ENCODE data around the gene HOXC13.

Gene HOXC13

DNA sequence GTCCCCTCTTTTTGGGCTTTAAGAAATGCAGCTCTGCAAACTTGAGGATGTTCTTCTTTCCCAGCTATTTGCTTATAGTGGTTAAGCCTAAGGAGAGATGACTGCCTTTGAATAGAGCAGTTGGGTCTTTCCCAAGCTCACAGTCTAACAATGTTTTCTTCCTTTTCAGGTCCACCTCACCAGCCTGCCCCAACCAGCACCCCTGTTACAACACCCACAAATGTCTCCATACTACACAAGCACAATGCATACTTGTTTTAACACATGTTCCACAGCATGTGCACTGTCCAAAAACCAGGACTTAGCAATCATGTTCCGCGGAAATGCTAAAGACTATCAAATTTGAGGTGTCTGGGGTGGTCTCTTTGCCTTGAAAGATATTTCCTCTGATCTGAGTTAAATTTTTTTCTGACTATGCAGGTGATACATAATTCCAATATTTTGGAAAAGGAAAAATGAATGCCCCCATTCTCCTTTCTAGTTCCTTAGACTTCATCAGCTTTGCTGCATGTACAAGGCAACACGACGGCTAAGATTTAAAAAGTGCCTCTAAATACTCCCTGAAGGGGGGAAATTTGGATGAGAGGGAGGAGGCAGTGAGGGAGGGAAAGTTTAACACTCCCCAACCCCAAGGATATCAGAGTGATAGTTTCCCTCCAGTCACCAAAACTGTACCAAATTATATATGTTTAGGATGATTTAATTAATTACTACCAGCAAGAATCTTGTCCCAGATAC lies 6.6 kb upstream of the HOXC13 start:
- Mint-ChIP-seq H3K4me3 (no peak overlapping the region), H3K27ac (no peak overlapping the region), H3K4me1 (no peaks in the 10 kb centered on the region), H3K27me3 (peaks cover 53% of the 10 kb centered on the region), H3K36me3 (no peaks in the 10 kb centered on the region), H3K9me3 (no peaks in the 10 kb centered on the region)
- DNase-seq (ENCODE audit: low spot score in 2 of 2) (no peak), ATAC-seq (ENCODE audit: low read depth) (no peak)

DNA sequence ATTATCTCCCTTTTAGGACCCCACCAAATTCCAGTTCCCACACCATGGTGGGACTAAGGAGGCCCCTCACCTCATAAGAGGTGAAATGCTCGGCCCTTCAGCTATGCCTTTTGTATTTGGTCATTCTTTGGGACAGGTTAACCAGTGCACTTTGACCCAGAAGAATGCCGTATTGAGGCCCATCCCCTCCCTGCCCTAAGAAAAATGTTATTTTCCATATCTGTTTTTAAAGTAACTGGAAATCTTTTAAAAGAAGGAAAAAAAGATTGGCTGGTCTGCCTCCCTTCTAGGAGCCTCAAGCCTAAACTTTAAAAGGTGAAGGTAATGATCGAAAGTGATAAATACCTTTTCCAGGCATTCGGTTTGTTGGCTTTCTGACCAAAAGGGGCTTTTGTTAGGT lies 5.7 kb upstream of the HOXC13 start:
- ATAC-seq (ENCODE audit: low read depth) (no peak), DNase-seq (ENCODE audit: low spot score in 2 of 2) (no peak)
- Mint-ChIP-seq H3K4me1 (no peaks in the 10 kb centered on the region), H3K9me3 (no peaks in the 10 kb centered on the region), H3K4me3 (no peak overlapping the region), H3K36me3 (no peaks in the 10 kb centered on the region), H3K27me3 (peaks cover 53% of the 10 kb centered on the region), H3K27ac (no peak overlapping the region)

- ATAC-seq (ENCODE audit: low read depth) (no peak), DNase-seq (ENCODE audit: low spot score in 2 of 2) (no peak)
- no peak overlapping the region for H3K27ac Mint-ChIP-seq
- no peak overlapping the region for H3K4me3 Mint-ChIP-seq
- no peaks in the 10 kb centered on the region for H3K36me3 Mint-ChIP-seq
- H3K27me3 Mint-ChIP-seq = peaks cover 42% of the 10 kb centered on the region
- no peaks in the 10 kb centered on the region for H3K4me1 Mint-ChIP-seq
- no peaks in the 10 kb centered on the region for H3K9me3 Mint-ChIP-seq
These were observed 3.0 kb upstream of the HOXC13 start for GRCh38 chr12:53935383-53936341.

- no peak for DNase-seq (ENCODE audit: low spot score in 2 of 2)
- Mint-ChIP-seq H3K9me3 (no peaks in the 10 kb centered on the region), H3K36me3 (no peaks in the 10 kb centered on the region), H3K27ac (no peak overlapping the region), H3K4me3 (no peak overlapping the region), H3K27me3 (peaks cover 46% of the 10 kb centered on the region), H3K4me1 (no peaks in the 10 kb centered on the region)
- ATAC-seq (ENCODE audit: low read depth) = no peak
These were observed 1.5 kb upstream of the HOXC13 start for GRCh38 chr12:53937099-53937498.

DNA sequence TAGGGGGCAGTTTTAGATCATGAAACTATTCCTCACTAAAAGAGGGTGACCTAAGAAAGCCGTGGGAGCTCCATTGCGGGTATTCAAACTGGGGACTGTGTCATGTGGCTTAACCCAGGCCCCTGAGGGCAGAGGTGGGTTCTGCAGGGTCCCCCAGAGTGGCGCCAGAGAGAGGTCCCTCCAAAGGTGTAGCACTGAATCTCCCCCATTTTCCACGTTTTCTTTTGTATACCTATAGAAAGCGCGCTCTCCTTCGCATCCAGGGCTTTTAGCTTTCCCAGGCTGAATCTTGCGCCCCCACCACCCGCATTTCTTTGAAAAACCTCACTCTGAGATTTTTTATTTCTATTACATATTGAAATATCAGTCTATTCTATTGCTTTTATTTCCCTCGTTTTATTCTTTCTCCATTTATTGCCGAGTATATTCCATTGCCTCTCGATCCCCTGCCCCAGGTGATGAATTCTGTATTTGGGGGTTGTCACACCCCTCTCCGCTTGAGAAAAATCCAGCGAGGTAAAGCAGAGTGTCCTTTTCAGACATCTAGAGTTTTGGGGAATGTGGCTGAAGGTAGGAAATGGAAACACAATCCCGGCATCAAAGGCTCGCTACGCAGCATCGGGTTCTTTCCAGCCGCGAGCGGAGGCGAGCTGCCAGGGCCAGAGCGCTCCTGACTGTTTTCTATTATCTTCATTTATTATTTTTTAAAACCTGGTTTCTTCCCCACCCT lies 870 bp upstream of the HOXC13 start:
- Mint-ChIP-seq H3K9me3 (no peaks in the 10 kb centered on the region), H3K27me3 (peaks cover 43% of the 10 kb centered on the region), H3K4me3 (no peak overlapping the region), H3K27ac (no peak overlapping the region), H3K36me3 (no peaks in the 10 kb centered on the region), H3K4me1 (no peaks in the 10 kb centered on the region)
- ATAC-seq (ENCODE audit: low read depth) (no peak), DNase-seq (ENCODE audit: low spot score in 2 of 2) (no peak)

GRCh38 chr12:53939141-53940108 lies 794 bp downstream of the HOXC13 start:
- peaks cover 36% of the 10 kb centered on the region for H3K27me3 Mint-ChIP-seq
- no peak overlapping the region for H3K27ac Mint-ChIP-seq
- H3K4me1 Mint-ChIP-seq = no peaks in the 10 kb centered on the region
- no peak for DNase-seq (ENCODE audit: low spot score in 2 of 2)
- no peaks in the 10 kb centered on the region for H3K36me3 Mint-ChIP-seq
- no peak overlapping the region for H3K4me3 Mint-ChIP-seq
- no peak for ATAC-seq (ENCODE audit: low read depth)
- H3K9me3 Mint-ChIP-seq = no peaks in the 10 kb centered on the region

- Mint-ChIP-seq H3K9me3 (no peaks in the 10 kb centered on the region), H3K36me3 (no peaks in the 10 kb centered on the region), H3K27me3 (peaks cover 31% of the 10 kb centered on the region), H3K4me1 (no peaks in the 10 kb centered on the region), H3K4me3 (no peak overlapping the region), H3K27ac (no peak overlapping the region)
- DNase-seq (ENCODE audit: low spot score in 2 of 2) = no peak
- no peak for ATAC-seq (ENCODE audit: low read depth)
These were observed 1.9 kb downstream of the HOXC13 start for GRCh38 chr12:53940443-53941014.

DNA sequence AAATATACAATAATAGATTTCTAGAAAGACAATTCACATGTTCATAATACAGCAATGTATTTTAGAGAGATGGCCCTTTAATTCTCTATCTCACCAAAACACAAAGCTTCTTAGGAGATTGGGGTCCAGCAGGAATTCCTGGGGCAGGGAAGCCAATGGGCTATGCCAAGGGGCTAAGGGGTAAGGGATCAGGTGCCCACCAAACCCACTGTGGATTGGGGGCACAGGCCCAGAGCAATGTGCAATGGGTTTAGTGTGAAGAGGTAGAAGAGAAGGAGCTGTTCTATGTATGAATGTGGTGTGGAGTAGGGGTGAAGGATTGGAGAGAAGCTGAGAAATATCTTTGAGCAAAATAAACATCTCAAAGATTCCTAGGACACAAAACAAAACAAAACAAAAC lies 2.6 kb downstream of the HOXC13 start:
- no peak overlapping the region for H3K27ac Mint-ChIP-seq
- H3K4me1 Mint-ChIP-seq = no peaks in the 10 kb centered on the region
- H3K27me3 Mint-ChIP-seq = peaks cover 37% of the 10 kb centered on the region
- H3K4me3 Mint-ChIP-seq = no peak overlapping the region
- no peaks in the 10 kb centered on the region for H3K9me3 Mint-ChIP-seq
- ATAC-seq (ENCODE audit: low read depth) (no peak), DNase-seq (ENCODE audit: low spot score in 2 of 2) (no peak)
- H3K36me3 Mint-ChIP-seq = no peaks in the 10 kb centered on the region

- H3K4me3 Mint-ChIP-seq = no peak overlapping the region
- H3K27ac Mint-ChIP-seq = no peak overlapping the region
- H3K36me3 Mint-ChIP-seq = no peaks in the 10 kb centered on the region
- H3K9me3 Mint-ChIP-seq = no peaks in the 10 kb centered on the region
- H3K27me3 Mint-ChIP-seq = peaks cover 41% of the 10 kb centered on the region
- ATAC-seq (ENCODE audit: low read depth) = no peak
- H3K4me1 Mint-ChIP-seq = no peaks in the 10 kb centered on the region
- no peak for DNase-seq (ENCODE audit: low spot score in 2 of 2)
These were observed 3.1 kb downstream of the HOXC13 start for GRCh38 chr12:53941750-53942149.

DNA sequence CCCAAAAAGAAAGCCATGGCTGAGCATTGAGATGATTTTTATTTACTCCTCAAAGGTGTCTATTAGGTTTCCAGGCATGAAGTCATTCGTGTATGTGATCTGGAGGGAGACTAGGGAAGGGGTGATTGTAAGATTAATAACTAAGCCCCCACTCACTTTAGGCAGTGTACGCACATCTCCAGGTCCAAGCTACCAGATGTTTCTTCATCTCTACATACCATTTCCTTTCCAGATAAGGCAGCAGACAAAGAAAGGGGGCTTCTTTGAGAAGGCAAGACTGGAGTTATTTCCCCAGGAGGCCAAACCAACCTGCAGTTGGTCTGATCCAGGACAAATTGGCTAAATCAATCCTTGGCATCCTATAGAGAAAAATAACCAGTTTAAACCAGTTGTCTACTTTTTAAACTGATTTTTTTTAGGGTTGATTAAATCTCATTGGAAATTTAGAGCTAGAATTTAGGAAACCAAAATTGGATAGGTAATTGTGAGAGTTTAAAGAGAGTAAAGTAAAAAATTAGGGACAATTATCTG lies 3.9 kb downstream of the HOXC13 start:
- Mint-ChIP-seq H3K27ac (no peak overlapping the region), H3K4me3 (no peak overlapping the region), H3K4me1 (no peaks in the 10 kb centered on the region), H3K36me3 (no peaks in the 10 kb centered on the region), H3K9me3 (no peaks in the 10 kb centered on the region), H3K27me3 (peaks cover 37% of the 10 kb centered on the region)
- DNase-seq (ENCODE audit: low spot score in 2 of 2) (no peak), ATAC-seq (ENCODE audit: low read depth) (no peak)

- DNase-seq (ENCODE audit: low spot score in 2 of 2) (no peak), ATAC-seq (ENCODE audit: low read depth) (no peak)
- no peaks in the 10 kb centered on the region for H3K4me1 Mint-ChIP-seq
- no peaks in the 10 kb centered on the region for H3K9me3 Mint-ChIP-seq
- no peak overlapping the region for H3K4me3 Mint-ChIP-seq
- H3K36me3 Mint-ChIP-seq = no peaks in the 10 kb centered on the region
- peaks cover 43% of the 10 kb centered on the region for H3K27me3 Mint-ChIP-seq
- no peak overlapping the region for H3K27ac Mint-ChIP-seq
These were observed 5.6 kb downstream of the HOXC13 start for GRCh38 chr12:53944209-53944608.

DNA sequence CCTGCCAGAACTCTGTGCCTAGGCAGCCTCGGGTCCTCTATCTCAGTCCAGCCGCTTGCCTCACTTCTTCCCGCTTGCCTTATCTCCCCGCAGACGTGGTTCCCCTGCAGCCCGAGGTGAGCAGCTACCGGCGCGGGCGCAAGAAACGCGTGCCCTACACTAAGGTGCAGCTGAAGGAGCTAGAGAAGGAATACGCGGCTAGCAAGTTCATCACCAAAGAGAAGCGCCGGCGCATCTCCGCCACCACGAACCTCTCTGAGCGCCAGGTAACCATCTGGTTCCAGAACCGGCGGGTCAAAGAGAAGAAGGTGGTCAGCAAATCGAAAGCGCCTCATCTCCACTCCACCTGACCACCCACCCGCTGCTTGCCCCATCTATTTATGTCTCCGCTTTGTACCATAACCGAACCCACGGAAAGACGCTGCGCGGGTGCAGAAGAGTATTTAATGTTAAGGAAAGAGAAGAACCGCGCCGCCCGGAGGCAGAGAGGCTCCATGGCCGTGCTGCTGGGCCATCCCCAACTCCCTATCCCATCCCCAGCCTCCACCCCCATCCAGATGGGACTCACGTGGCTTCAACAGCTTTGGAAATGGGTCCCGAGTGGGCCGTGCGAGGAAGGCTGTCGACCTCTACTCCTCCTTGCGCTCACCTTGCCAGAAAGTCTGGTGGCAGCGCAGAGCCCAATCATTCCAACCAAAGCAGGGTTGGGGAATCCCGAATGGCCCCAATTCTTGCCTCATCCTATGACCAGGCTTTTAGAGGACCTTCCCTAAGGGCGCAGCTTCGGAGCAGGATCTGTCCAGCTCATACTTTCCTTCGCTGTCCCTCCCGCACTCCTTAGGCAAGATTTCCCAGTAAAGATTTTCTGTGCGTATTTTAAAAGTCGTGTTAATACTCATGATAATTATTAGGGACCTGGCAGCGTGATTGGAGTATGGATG lies 6.5 kb downstream of the HOXC13 start:
- Mint-ChIP-seq H3K4me1 (no peaks in the 10 kb centered on the region), H3K9me3 (no peaks in the 10 kb centered on the region), H3K27ac (no peak overlapping the region), H3K36me3 (no peaks in the 10 kb centered on the region), H3K4me3 (no peak overlapping the region), H3K27me3 (peaks cover 41% of the 10 kb centered on the region)
- DNase-seq (ENCODE audit: low spot score in 2 of 2) = no peak
- no peak for ATAC-seq (ENCODE audit: low read depth)
